Left lung (tissue), 10 donors: ENCODE measurements around the gene POFUT1. TPM values are rescaled to one million over a fixed set of nuclear protein-coding genes. Genes with fewer than 3 reads are reported as not detected.
A peak's percentile ranks its signal among the peaks of the same experiment; 100 is the strongest.

Source experiments
- ATAC-seq: fragments of 200-7000 bp; cut with Tn5 transposase; one replicate; pipeline ENCODE4 v1.9.1; 2020; ENCODE audit warnings: moderate library complexity
- DNase-seq, 4 donors: peaks; one replicate each; pipeline ENCODE4 v3.0.0-alpha.2; 2013 to 2020
- H3K27ac ChIP-seq, 2 donors: fragments of 200-600 bp; sonication (generic) in 1 of 2; one replicate each; pipeline versions ENCODE4 v1.5.0 to v1.8.0; 2020 to 2021
- H3K27me3 ChIP-seq, 2 donors: fragments of 200-600 bp; sonication (generic) in 1 of 2; one replicate each; pipeline versions ENCODE4 v1.5.0 to v1.8.0; 2020 to 2021
- H3K36me3 ChIP-seq, 2 donors: fragments of 200-600 bp; sonication (generic) in 1 of 2; one replicate each; pipeline versions ENCODE4 v1.5.0 to v1.8.0; 2020 to 2021
- H3K4me1 ChIP-seq, 2 donors: fragments of 200-600 bp; one replicate each; pipeline ENCODE4 v1.8.0; 2021
- H3K4me3 ChIP-seq, 2 donors: fragments of 200-600 bp; sonication (generic) in 1 of 2; one replicate each; pipeline versions ENCODE4 v1.5.0 to v1.8.0; 2020 to 2021; ENCODE audit warnings: mild to moderate bottlenecking in 1 of 2
- H3K9me3 ChIP-seq, 2 donors: fragments of 200-600 bp; sonication (generic) in 1 of 2; one replicate each; pipeline versions ENCODE4 v1.5.0 to v1.8.0; 2020 to 2021
- CTCF ChIP-seq, 2 donors: fragments of 200-600 bp; sonication (generic) in 1 of 2; IDR thresholded peaks; one replicate each; pipeline versions ENCODE4 v1.5.0 to v1.8.0; 2021; ENCODE audit warnings: antibody characterized with exemption in 2 of 2
- intact Hi-C, 2 donors: fragments of 100-400 bp; cut with DNase I; formaldehyde crosslinking; loops; one replicate each; pipeline versions ENCODE4 v1.11.2 to v1.14.2; 2022
- polyA plus RNA-seq, 6 donors: library from polyadenylated mRNA; unstranded; fragments of 120-200 nt; gene quantifications; one replicate each; pipeline ENCODE4 v1.2.1, GENCODE V29; 2013; ENCODE audit not compliant: insufficient read length in 6 of 6
- total RNA-seq, 2 donors: library from RNA; stranded (reverse); fragmentation: NEBNext Ultra II Directional; extraction: Animal tissue kit (Norgen Biotek cat#: 25700); gene quantifications; one replicate each; pipeline ENCODE4 v1.2.1, GENCODE V29; 2021
- donor health status: DM: no; HTN: yes; CAD: no.
- donor health status: DM: no; HTN: no; CAD: no.

The POFUT1 gene
- total and polyA plus RNA-seq, 8 donors, result 29.2 to 42.2 (median 36.6) TPM

- no peak for TF ChIP-seq CTCF (IDR thresholded peaks at IDR 0.05)
- Histone ChIP-seq H3K4me3 (peak overlapping the region in 1 of 2 donors; percentile 93), H3K36me3 (peaks cover 0 to 24% of the 10 kb centered on the region in 2 donors), H3K27ac (peak overlapping the region; percentile 90 to 93), H3K4me1 (peaks cover 58 to 90% of the 10 kb centered on the region in 2 donors), H3K27me3 (no peaks in the 10 kb centered on the region), H3K9me3 (no peaks in the 10 kb centered on the region)
- intact Hi-C loops, result no loop called here
- ATAC-seq (no peak), DNase-seq (no peak)
Measured at GRCh38 chr20:32205110-32205842, 2.4 kb upstream of the POFUT1 start.

- ATAC-seq (no peak), DNase-seq (no peak)
- Histone ChIP-seq H3K4me3 (peak overlapping the region; percentile 93 to 98), H3K9me3 (no peaks in the 10 kb centered on the region), H3K27ac (peak overlapping the region; percentile 90 to 93), H3K4me1 (peaks cover 58 to 86% of the 10 kb centered on the region in 2 donors), H3K36me3 (peaks cover 0 to 23% of the 10 kb centered on the region in 2 donors), H3K27me3 (no peaks in the 10 kb centered on the region)
- TF ChIP-seq CTCF (IDR thresholded peaks at IDR 0.05), result no peak
- intact Hi-C loops, result no loop called here
Measured at GRCh38 chr20:32205843-32206759, 1.6 kb upstream of the POFUT1 start.

GRCh38 chr20:32206760-32207625 lies 687 bp upstream of the POFUT1 start:
- ATAC-seq (no peak), DNase-seq (no peak)
- H3K9me3 ChIP-seq, result no peaks in the 10 kb centered on the region
- peak overlapping the region; percentile 90 to 93 for H3K27ac ChIP-seq
- no peaks in the 10 kb centered on the region for H3K27me3 ChIP-seq
- intact Hi-C loops, result no loop called here
- peaks cover 0 to 23% of the 10 kb centered on the region in 2 donors for H3K36me3 ChIP-seq
- H3K4me1 ChIP-seq, result peaks cover 52 to 78% of the 10 kb centered on the region in 2 donors
- peak overlapping the region; percentile 93 to 98 for H3K4me3 ChIP-seq
- TF ChIP-seq CTCF (IDR thresholded peaks at IDR 0.05), result no peak

- H3K27ac ChIP-seq, result peak overlapping the region in 1 of 2 donors; percentile 37
- H3K9me3 ChIP-seq, result no peaks in the 10 kb centered on the region
- intact Hi-C loops, result no loop called here
- no peak for DNase-seq
- peaks cover 38 to 61% of the 10 kb centered on the region in 2 donors for H3K4me1 ChIP-seq
- H3K4me3 ChIP-seq, result peak overlapping the region; percentile 93 to 98
- peaks cover 0 to 27% of the 10 kb centered on the region in 2 donors for H3K36me3 ChIP-seq
- no peak for TF ChIP-seq CTCF (IDR thresholded peaks at IDR 0.05)
- H3K27me3 ChIP-seq, result no peaks in the 10 kb centered on the region
- ATAC-seq, result no peak
Measured at GRCh38 chr20:32208499-32209154, 947 bp downstream of the POFUT1 start.
